Parathyroid adenoma (tissue), 2 donors: ENCODE results near the gene CASKIN1.
"Not testable (repeated sequence)": the region's sequence is repeated elsewhere in the genome, so short reads cannot be mapped to it uniquely, and the experiment has no call there.

ENCODE experiments used
- H2AFZ ChIP-seq: fragments of 300-600 bp; sonication (generic); one replicate; pipeline ENCODE4 v1.7.0; 2017; ENCODE audit warnings: antibody characterized with exemption, mild to moderate bottlenecking
- H3K27ac ChIP-seq: fragments of 300-600 bp; sonication (generic); one replicate; pipeline ENCODE4 v1.7.0; 2017
- H3K27me3 ChIP-seq: fragments of 300-600 bp; sonication (generic); one replicate; pipeline ENCODE4 v1.7.0; 2017; ENCODE audit warnings: low read length; ENCODE audit not compliant: control insufficient read depth, insufficient read depth
- H3K36me3 ChIP-seq: fragments of 300-600 bp; sonication (generic); one replicate; pipeline ENCODE4 v1.7.0; 2017; ENCODE audit warnings: low read length; ENCODE audit not compliant: control insufficient read depth, insufficient read depth
- H3K4me1 ChIP-seq: fragments of 300-600 bp; sonication (generic); one replicate; pipeline ENCODE4 v1.7.0; 2017; ENCODE audit warnings: control low read depth
- H3K4me2 ChIP-seq: fragments of 300-600 bp; sonication (generic); one replicate; pipeline ENCODE4 v1.7.0; 2017; ENCODE audit warnings: low read length
- H3K4me3 ChIP-seq: fragments of 300-600 bp; sonication (generic); one replicate; pipeline ENCODE4 v1.7.0; 2017; ENCODE audit warnings: low read depth, low read length
- H3K79me2 ChIP-seq: fragments of 300-600 bp; sonication (generic); one replicate; pipeline ENCODE4 v1.7.0; 2017; ENCODE audit warnings: control low read depth
- H3K9ac ChIP-seq: fragments of 300-600 bp; sonication (generic); one replicate; pipeline ENCODE4 v1.7.0; 2017; ENCODE audit warnings: mild to moderate bottlenecking
- H3K9me3 ChIP-seq: fragments of 300-600 bp; sonication (generic); one replicate; pipeline ENCODE4 v1.7.0; 2017; ENCODE audit warnings: low read length; ENCODE audit not compliant: control insufficient read depth
- TF ChIP-seq, protein P1 (sequence below): fragments of 300-600 bp; sonication (generic); IDR thresholded peaks from one replicate; pipeline ENCODE4 v1.7.0; 2017; ENCODE audit warnings: antibody characterized with exemption, mild to moderate bottlenecking
- donor health status: primary hyperparathyroidism.

The CASKIN1 gene

DNA sequence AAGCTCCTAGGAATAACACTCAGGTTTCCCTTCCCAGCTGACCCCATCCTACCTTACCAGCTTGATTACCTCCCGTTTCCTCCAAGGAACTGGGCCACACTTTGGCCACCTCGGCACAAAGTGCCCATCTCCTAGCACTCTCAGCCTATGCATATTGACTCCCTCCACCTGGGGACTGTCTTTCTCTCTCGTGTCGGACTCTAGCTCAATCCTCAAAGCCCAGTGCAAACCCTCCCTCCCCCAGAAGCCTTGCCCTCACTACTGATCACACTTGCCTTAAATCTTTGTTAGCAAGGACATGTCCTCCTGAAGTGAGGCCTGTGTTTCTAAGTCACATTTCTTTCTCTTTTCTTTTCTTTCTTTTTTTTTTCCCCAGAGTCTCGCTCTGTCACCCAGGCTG is 50.6 kb downstream of the CASKIN1 start:
- H3K4me3 ChIP-seq = no peak overlapping the region
- no peak overlapping the region for H3K4me2 ChIP-seq
- H2AFZ ChIP-seq = no peak overlapping the region
- H3K9me3 ChIP-seq = no peaks in the 10 kb centered on the region
- TF ChIP-seq, protein P1, sequence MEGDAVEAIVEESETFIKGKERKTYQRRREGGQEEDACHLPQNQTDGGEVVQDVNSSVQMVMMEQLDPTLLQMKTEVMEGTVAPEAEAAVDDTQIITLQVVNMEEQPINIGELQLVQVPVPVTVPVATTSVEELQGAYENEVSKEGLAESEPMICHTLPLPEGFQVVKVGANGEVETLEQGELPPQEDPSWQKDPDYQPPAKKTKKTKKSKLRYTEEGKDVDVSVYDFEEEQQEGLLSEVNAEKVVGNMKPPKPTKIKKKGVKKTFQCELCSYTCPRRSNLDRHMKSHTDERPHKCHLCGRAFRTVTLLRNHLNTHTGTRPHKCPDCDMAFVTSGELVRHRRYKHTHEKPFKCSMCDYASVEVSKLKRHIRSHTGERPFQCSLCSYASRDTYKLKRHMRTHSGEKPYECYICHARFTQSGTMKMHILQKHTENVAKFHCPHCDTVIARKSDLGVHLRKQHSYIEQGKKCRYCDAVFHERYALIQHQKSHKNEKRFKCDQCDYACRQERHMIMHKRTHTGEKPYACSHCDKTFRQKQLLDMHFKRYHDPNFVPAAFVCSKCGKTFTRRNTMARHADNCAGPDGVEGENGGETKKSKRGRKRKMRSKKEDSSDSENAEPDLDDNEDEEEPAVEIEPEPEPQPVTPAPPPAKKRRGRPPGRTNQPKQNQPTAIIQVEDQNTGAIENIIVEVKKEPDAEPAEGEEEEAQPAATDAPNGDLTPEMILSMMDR = no peak
- H3K79me2 ChIP-seq = peaks cover 16% of the 10 kb centered on the region
- no peaks in the 10 kb centered on the region for H3K27me3 ChIP-seq
- H3K4me1 ChIP-seq = peaks cover 10% of the 10 kb centered on the region
- no peak overlapping the region for H3K9ac ChIP-seq
- no peaks in the 10 kb centered on the region for H3K36me3 ChIP-seq
- H3K27ac ChIP-seq = no peak overlapping the region

DNA sequence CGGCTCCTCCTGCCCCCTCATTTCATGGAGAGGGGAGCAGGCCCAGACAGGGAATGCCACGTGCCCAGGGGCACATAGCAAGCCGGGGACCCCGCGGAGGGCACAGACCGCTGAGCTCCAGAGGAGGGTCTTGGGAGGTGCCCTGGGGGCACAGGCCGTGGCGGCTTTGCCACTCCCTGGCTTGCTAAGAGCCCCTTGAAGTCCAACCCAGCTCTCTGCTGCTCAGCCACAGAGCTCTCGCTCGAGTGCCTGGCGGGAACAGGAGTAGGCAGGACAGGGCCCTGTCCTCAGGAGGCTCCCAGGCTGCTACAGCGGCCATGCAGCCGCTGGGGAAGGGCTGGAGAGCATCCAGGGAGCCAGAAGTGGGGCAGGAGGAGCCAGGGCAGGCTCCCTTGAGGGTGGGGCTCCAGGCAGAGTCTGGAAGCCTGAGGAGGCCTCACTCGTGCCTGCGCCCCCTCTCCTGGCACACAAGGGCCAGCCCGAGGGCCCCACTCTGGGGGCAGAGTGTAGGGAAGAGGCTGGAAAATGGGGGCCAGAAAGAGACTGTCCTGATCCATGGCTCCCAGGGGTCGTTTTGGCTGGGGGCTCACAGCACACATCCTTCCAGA is 52.4 kb downstream of the CASKIN1 start:
- peaks cover 5% of the 10 kb centered on the region for H3K4me1 ChIP-seq
- H3K4me2 ChIP-seq = no peak overlapping the region
- H3K9ac ChIP-seq = no peak overlapping the region
- TF ChIP-seq, protein P1 = no peak
- no peaks in the 10 kb centered on the region for H3K27me3 ChIP-seq
- H3K4me3 ChIP-seq = no peak overlapping the region
- no peaks in the 10 kb centered on the region for H3K36me3 ChIP-seq
- H3K27ac ChIP-seq = no peak overlapping the region
- no peaks in the 10 kb centered on the region for H3K9me3 ChIP-seq
- H3K79me2 ChIP-seq = peaks cover 2% of the 10 kb centered on the region
- no peak overlapping the region for H2AFZ ChIP-seq

- Histone ChIP-seq H3K9me3 (no peaks in the 10 kb centered on the region), H3K27ac (no peak overlapping the region), H3K4me3 (no peak overlapping the region), H3K9ac (no peak overlapping the region), H3K4me2 (no peak overlapping the region), H3K27me3 (no peaks in the 10 kb centered on the region), H2AFZ (no peak overlapping the region), H3K79me2 (no peaks in the 10 kb centered on the region), H3K4me1 (peaks cover 5% of the 10 kb centered on the region), H3K36me3 (no peaks in the 10 kb centered on the region)
- TF ChIP-seq, protein P1 = no peak
These were observed 53.2 kb downstream of the CASKIN1 start for GRCh38 chr16:2142942-2143877.

DNA sequence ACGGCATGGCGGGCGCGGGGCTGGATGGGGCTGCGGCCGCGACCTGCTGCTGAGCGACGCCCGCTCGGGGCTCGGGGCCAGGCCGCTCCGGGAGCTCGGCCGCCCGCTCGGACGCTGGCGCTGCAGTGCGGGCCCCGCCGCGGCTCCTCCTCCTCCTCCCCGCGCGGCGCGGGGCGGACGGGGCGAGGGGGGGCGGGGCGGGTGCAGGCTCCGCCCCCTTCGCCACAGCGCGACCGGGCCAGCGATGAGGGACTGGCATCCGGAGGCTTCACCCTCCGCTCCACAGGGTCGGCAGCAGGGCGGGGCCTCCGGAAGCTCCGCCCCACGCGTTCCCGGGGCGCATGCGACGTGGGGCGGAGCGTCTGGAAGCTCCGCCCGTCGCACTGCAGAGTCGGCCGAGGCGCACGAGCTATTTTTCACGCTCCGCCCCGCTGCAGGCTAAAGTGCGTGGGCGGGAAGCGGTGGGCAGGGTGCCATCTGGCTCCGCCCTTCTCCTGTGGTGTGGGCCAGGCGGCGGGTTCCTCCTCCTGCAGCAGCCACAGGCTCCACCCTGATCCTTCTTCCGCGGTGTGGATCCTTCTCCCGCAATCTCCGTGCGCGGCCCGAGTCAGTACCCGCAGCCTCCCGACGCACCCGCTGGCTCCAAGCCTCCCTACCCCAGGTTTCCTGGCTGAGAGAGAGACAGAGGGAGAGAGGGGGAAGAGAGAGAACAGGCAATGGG is 60.5 kb downstream of the CASKIN1 start, which contains the start of gene PKD1:
TSS of gene PKD1 (minus strand) at position 129 of the 721 bp plus-strand sequence. CDS start 209 bp downstream, outside the sequence.
- H3K36me3 ChIP-seq, H3K9me3 ChIP-seq, H3K27me3 ChIP-seq, H3K4me1 ChIP-seq, H3K79me2 ChIP-seq, H3K9ac ChIP-seq: not testable (repeated sequence)
- Histone ChIP-seq H3K4me2 (peak within 1 kb of the TSS; percentile 47), H2AFZ (peak within 1 kb of the TSS; percentile 79), H3K4me3 (peak within 1 kb of the TSS; percentile 27), H3K27ac (peak within 1 kb of the TSS; percentile 53)

DNA sequence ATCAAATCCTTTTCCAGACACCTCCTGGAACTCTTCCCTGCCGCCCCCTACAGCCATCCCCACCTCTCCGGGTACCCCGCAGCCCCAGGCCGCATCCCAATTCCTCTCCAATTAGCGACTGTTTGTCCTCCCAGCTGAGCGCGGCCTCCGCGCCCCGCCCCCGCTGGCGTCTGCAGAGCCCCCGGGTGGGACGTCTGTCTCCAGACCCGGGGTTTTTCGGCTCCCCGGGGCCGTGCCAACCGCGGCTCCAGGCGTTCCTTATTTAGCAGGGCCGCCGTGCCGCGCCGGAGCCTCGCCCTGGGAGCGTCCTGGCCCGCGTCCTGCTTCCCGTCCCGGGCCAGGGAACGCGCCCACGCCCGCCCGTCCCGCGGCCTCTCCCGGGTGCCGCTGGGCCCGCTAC is 61.3 kb downstream of the CASKIN1 start:
- H3K9ac ChIP-seq, H3K27me3 ChIP-seq, H3K27ac ChIP-seq, H3K36me3 ChIP-seq, H3K9me3 ChIP-seq, H2AFZ ChIP-seq, H3K4me1 ChIP-seq: not testable (repeated sequence)
- peak overlapping the region; percentile 27 for H3K4me3 ChIP-seq
- H3K4me2 ChIP-seq = peak overlapping the region; percentile 47
- H3K79me2 ChIP-seq = peaks cover 15% of the 10 kb centered on the region

DNA sequence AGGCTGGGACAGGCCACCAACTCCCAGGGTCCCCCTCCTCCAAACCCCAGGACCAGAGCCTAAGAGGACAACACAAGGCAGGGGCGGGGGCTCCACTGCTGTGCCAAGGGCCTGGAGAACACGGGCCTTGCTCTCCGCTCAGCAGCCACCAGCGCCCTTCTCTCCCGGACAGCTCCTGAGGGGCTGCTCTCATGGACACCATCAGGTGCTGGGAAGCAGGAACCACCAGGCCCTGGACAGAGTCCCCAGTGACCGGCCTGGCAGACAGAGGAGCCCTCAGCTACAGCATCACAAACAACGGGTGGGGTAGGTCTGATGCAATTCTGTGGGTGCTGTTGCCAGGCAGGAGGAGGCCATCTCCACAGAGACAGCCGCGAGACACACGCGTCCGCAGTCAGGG is 62.6 kb downstream of the CASKIN1 start:
- H3K36me3 ChIP-seq, H3K4me1 ChIP-seq, H3K9me3 ChIP-seq, H2AFZ ChIP-seq, H3K27ac ChIP-seq, H3K9ac ChIP-seq, H3K27me3 ChIP-seq, H3K4me2 ChIP-seq, H3K4me3 ChIP-seq: not testable (repeated sequence)
- H3K79me2 ChIP-seq = peaks cover 18% of the 10 kb centered on the region

DNA sequence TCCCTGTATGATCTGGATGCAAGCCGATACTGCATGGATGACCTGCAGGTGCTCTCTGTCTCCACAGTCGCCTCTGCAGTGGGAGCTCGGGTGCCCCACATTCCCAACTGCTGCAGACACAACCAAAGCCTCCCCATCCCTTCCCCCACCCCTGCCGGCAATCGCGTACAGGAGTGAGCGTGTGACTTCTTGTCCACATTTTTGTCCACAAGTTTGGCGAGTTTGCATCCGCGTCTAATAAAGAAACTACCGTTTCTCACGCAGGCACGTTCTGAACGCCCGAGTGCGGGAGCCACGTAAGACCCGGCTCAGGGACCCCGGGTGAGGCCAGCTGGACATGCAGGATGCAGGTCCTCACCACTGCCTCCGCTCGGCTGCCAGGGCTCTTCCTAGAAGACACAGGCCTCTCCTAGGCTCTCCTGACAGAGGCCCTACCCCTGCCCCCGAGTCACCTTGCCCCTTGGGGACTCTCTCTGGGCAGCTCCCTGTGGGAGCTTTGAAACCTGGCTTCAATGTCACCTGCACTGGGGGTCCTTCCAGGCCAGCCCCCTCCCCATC is 66.4 kb downstream of the CASKIN1 start:
- H3K4me2 ChIP-seq, H3K9me3 ChIP-seq, H3K4me3 ChIP-seq, H3K27me3 ChIP-seq, H2AFZ ChIP-seq, H3K27ac ChIP-seq, H3K36me3 ChIP-seq, H3K4me1 ChIP-seq, H3K9ac ChIP-seq: not testable (repeated sequence)
- H3K79me2 ChIP-seq = peaks cover 40% of the 10 kb centered on the region

- H3K4me2 ChIP-seq, H3K27ac ChIP-seq, H3K27me3 ChIP-seq, H3K4me1 ChIP-seq, H3K9me3 ChIP-seq, H3K9ac ChIP-seq, H3K4me3 ChIP-seq, H2AFZ ChIP-seq, H3K36me3 ChIP-seq: not testable (repeated sequence)
- peaks cover 43% of the 10 kb centered on the region for H3K79me2 ChIP-seq
These were observed 67.2 kb downstream of the CASKIN1 start for GRCh38 chr16:2129251-2129650.
